Stomach (tissue), 9 donors: ENCODE results near the gene FHOD3. TPM values are rescaled to one million over a fixed set of nuclear protein-coding genes. Genes with fewer than 3 reads are reported as not detected.

Experiments used
- DNase-seq, 2 donors: peaks; one replicate each; pipeline versions ENCODE4 v3.0.0 to v3.0.0-alpha.2; 2013 to 2019
- H3K27ac ChIP-seq, 5 donors: fragments of 200-600 bp in 4 of 5; sonication (generic) in 4 of 5; one replicate each; pipeline ENCODE4 v1.5.1; 2013 to 2019; ENCODE audit warnings: mild to moderate bottlenecking in 1 of 5, moderate library complexity in 1 of 5
- H3K27me3 ChIP-seq, 3 donors: fragments of 200-600 bp; sonication (generic); one replicate each; pipeline ENCODE4 v1.5.1; 2017 to 2019; ENCODE audit warnings: mixed run types in 1 of 3
- H3K36me3 ChIP-seq, 4 donors: fragments of 200-600 bp; sonication (generic); 1 replicate in 3 of 4; 2 replicates in 1 of 4; pipeline ENCODE4 v1.5.1; 2016 to 2019
- H3K4me1 ChIP-seq, 4 donors: fragments of 200-600 bp; sonication (generic); one replicate each; pipeline ENCODE4 v1.5.1; 2016 to 2019
- H3K4me3 ChIP-seq, 4 donors: fragments of 200-600 bp; sonication (generic) in 3 of 4; one replicate each; pipeline ENCODE4 v1.5.1; 2016 to 2019; ENCODE audit warnings: mild to moderate bottlenecking in 1 of 4
- H3K9me3 ChIP-seq, 4 donors: fragments of 200-600 bp; sonication (generic); one replicate each; pipeline ENCODE4 v1.5.1; 2016 to 2019
- EP300 ChIP-seq: sonication (generic); formaldehyde crosslinking; IDR thresholded peaks from one replicate; pipeline ENCODE4 v1.6.1; 2017; ENCODE audit warnings: antibody characterized with exemption
- POLR2A ChIP-seq, 4 donors: fragments of 450-650 bp; IDR thresholded peaks; one replicate each; pipeline ENCODE4 v1.6.1; 2016; ENCODE audit warnings: antibody characterized with exemption in 4 of 4, control low read depth in 2 of 4, mild to moderate bottlenecking in 1 of 4, moderate library complexity in 1 of 4
- POLR2AphosphoS5 ChIP-seq, 3 donors: sonication (generic); formaldehyde crosslinking; IDR thresholded peaks; one replicate each; pipeline ENCODE4 v1.6.1; 2016; ENCODE audit warnings: antibody characterized with exemption in 3 of 3
- WGBS, 5 donors: extraction: QIAGEN DNeasy Blood & Tissue Kit in 3 of 5; methylation state at CpG; one replicate each; pipeline versions ENCODE4 v1.1.5 to v1.1.7; 2013 to 2018; 5-methylcytosine and 5-hydroxymethylcytosine counted together
- intact Hi-C: fragments of 100-400 bp; cut with DNase I; formaldehyde crosslinking; loops from one replicate; pipeline ENCODE4 v1.15.1; 2023; ENCODE audit warnings: low total_unique reads
- polyA plus RNA-seq, 3 donors: library from polyadenylated mRNA; stranded (reverse); fragments of 200-250 nt; gene quantifications; one replicate each; pipeline ENCODE4 v1.2.3, GENCODE V29; 2013
- total RNA-seq, 5 donors: library from RNA; depleted of rRNA; stranded (reverse); fragments of >200 nt; gene quantifications; one replicate each; pipeline versions ENCODE4 v1.1.0 to v1.2.3, GENCODE V29; 2014 to 2016
- TF ChIP-seq, protein P1 (sequence below), 7 experiments: fragments of 450-650 bp in 4 of 7; fragments of 200-600 bp in 3 of 7; sonication (generic) in 3 of 7; IDR thresholded peaks; one replicate each; pipeline ENCODE4 v1.5.1; 2016 to 2019; ENCODE audit warnings: antibody characterized with exemption in 7 of 7, control low read depth in 2 of 7, mild to moderate bottlenecking in 1 of 7
- donor health status: healthy with polysubstance abuse.
- donor health status: Bipolar disorder and iron deficiency.
- donor health status: healthy.

FHOD3 gene
- total and polyA plus RNA-seq, 8 donors = under 0.01 to 9.1 (median 4.6) TPM

- WGBS, 5 donors = 72 to 91% (median 80%) methylated on average over 1 of the region's 1 CpG
- TF ChIP-seq, protein P1, sequence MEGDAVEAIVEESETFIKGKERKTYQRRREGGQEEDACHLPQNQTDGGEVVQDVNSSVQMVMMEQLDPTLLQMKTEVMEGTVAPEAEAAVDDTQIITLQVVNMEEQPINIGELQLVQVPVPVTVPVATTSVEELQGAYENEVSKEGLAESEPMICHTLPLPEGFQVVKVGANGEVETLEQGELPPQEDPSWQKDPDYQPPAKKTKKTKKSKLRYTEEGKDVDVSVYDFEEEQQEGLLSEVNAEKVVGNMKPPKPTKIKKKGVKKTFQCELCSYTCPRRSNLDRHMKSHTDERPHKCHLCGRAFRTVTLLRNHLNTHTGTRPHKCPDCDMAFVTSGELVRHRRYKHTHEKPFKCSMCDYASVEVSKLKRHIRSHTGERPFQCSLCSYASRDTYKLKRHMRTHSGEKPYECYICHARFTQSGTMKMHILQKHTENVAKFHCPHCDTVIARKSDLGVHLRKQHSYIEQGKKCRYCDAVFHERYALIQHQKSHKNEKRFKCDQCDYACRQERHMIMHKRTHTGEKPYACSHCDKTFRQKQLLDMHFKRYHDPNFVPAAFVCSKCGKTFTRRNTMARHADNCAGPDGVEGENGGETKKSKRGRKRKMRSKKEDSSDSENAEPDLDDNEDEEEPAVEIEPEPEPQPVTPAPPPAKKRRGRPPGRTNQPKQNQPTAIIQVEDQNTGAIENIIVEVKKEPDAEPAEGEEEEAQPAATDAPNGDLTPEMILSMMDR (IDR thresholded peaks at IDR 0.05) = no peak
- TF ChIP-seq POLR2A (IDR thresholded peaks at IDR 0.05) (no peak), POLR2AphosphoS5 (IDR thresholded peaks at IDR 0.05) (no peak), EP300 (no peak)
Measured at GRCh38 chr18:36358141-36358540, 60.6 kb downstream of the FHOD3 start.

GRCh38 chr18:36360256-36360909 lies 62.9 kb downstream of the FHOD3 start:
- H3K27ac ChIP-seq = no peak overlapping the region
- DNase-seq = no peak
- TF ChIP-seq, protein P1 (IDR thresholded peaks at IDR 0.05) = no peak
- TF ChIP-seq EP300 = no peak
- no peak for TF ChIP-seq POLR2AphosphoS5 (IDR thresholded peaks at IDR 0.05)
- no peak for TF ChIP-seq POLR2A (IDR thresholded peaks at IDR 0.05)
- no peaks in the 10 kb centered on the region for H3K36me3 ChIP-seq
- 85 to 100% (median 92%) methylated on average over 1 of the region's 1 CpG for WGBS, 5 donors
- no peak overlapping the region for H3K4me3 ChIP-seq
- no peaks in the 10 kb centered on the region for H3K9me3 ChIP-seq
- H3K27me3 ChIP-seq = no peaks in the 10 kb centered on the region
- H3K4me1 ChIP-seq = no peaks in the 10 kb centered on the region
- intact Hi-C loops = no loop called here

More at GRCh38 chr18:36358141-36358540, 60.6 kb downstream of the FHOD3 start:
- intact Hi-C loops = no loop called here
- Histone ChIP-seq H3K9me3 (peaks cover 0 to 4% (median 0%) of the 10 kb centered on the region in 4 donors), H3K36me3 (no peaks in the 10 kb centered on the region), H3K27me3 (no peaks in the 10 kb centered on the region), H3K27ac (no peak overlapping the region), H3K4me1 (no peaks in the 10 kb centered on the region), H3K4me3 (no peak overlapping the region)
- DNase-seq = no peak

GRCh38 chr18:36364911-36365624 lies 67.6 kb downstream of the FHOD3 start:
- DNase-seq = no peak
- Histone ChIP-seq H3K4me1 (no peaks in the 10 kb centered on the region), H3K27ac (no peak overlapping the region), H3K27me3 (no peaks in the 10 kb centered on the region), H3K9me3 (no peaks in the 10 kb centered on the region), H3K36me3 (no peaks in the 10 kb centered on the region), H3K4me3 (no peak overlapping the region)
- intact Hi-C loops = no loop called here
- no peak for TF ChIP-seq POLR2AphosphoS5 (IDR thresholded peaks at IDR 0.05)
- WGBS, 5 donors = 73 to 82% (median 79%) methylated on average over 2 of the region's 2 CpGs

GRCh38 chr18:36365836-36366775 lies 68.6 kb downstream of the FHOD3 start:
- Histone ChIP-seq H3K36me3 (no peaks in the 10 kb centered on the region), H3K9me3 (no peaks in the 10 kb centered on the region), H3K4me1 (no peaks in the 10 kb centered on the region), H3K27ac (no peak overlapping the region), H3K27me3 (no peaks in the 10 kb centered on the region), H3K4me3 (no peak overlapping the region)
- intact Hi-C loops = no loop called here
- 80 to 85% (median 80%) methylated on average over 7 of the region's 7 CpGs for WGBS, 5 donors
- TF ChIP-seq, protein P1 (IDR thresholded peaks at IDR 0.05) = no peak
- TF ChIP-seq EP300 (no peak), POLR2A (IDR thresholded peaks at IDR 0.05) (no peak), POLR2AphosphoS5 (IDR thresholded peaks at IDR 0.05) (no peak)
- DNase-seq = no peak
